Urothelium cell line (cell line): ENCODE data around the gene EMP2.
"Not testable (repeated sequence)": the region's sequence is repeated elsewhere in the genome, so short reads cannot be mapped to it uniquely, and the experiment has no call there.

Experiments
- DNase-seq: peaks from one replicate; pipeline ENCODE4 v3.0.0; 2011; ENCODE audit warnings: low spot score, mixed read lengths
- FAIRE-seq: peaks from 2 replicates; lab custom pipeline; 2011; peaks lifted over from hg19 to GRCh38; lab: Jason Lieb, UNC

Gene EMP2

DNA sequence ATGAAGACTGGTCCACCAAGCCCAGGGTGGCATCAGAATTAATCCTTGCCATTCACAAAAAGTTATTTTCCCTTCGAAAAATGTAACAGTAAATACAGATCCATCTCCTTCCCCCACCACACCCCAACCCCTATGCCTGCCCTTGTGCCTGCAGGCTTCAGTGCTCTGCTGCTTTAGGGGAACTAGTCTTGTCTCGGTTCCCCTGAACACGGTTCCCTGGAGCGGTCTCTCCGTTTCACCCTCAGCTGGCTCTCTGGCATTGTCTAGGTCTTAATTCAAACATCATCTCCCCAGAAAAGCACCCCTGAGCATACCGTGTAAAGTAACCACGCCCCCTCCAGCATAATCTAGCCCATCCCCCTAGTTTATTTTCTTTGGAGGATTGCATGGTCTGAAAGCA lies 25.8 kb downstream of the EMP2 start:
- FAIRE-seq = no peak

DNA sequence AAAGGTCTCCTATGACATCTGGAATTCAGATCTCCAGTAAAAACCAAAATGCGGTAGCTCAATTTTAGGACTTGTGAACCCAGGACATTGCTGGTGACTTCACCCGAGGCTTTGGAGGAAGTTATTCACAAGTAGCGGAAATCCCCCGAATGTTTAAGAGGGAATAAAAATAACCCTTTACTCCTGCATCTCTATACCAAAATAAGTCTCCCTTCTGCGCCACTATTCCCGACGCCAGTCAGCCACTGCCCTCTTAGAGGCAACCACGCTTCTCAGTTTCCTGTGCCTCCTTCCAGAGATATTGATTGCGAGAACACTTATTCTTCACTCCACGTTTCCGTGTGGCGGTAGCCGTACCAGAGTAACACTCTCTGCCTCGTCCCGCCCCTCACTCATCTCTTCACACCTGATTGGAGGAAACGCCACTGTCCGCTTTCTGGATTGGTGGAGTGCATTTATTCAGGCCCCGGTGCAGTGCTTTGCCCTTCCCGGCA lies 27.4 kb downstream of the EMP2 start:
- DNase-seq (no peak), FAIRE-seq (no peak)

More for the DNA sequence above, 25.8 kb downstream of the EMP2 start:
- no peak for DNase-seq

DNA sequence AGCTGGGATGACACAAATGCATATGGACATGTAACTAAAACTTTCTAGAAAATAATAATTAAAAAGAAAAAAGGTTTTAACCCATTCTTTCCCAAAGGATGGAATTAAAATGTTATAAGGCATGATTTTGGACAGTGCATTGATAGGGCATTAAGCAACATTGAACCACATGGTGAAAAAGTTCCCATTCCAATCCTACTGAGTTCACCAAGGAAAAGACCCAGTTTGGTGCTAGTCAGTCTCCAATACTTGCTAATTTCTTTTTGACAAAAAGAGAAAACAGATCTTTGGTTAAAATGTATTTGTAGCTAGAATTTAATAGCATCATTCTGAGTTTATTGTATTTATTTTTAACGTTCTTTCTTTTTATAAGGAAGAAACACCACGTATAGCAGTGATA lies 28.1 kb downstream of the EMP2 start:
- DNase-seq = no peak
- FAIRE-seq = no peak

DNA sequence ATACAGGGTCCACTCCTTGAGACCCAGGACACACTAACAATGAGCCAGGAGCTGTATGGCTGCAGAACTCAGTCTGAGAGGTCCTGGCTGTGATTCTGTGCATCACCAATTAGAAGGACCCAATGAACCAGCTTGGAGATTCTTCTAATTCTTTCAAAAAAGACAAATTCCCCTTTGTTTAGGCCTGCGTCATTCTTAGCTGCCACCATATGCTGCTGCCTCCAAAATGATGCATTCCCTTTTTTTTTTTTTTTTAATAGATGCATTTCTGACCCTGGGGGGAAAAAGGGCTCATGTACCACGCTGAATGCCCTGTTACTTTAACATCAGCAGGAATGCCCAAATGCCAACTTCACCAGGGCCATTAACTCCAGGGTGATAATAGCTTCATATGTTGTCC lies 28.5 kb downstream of the EMP2 start:
- FAIRE-seq (no peak), DNase-seq (no peak)

DNA sequence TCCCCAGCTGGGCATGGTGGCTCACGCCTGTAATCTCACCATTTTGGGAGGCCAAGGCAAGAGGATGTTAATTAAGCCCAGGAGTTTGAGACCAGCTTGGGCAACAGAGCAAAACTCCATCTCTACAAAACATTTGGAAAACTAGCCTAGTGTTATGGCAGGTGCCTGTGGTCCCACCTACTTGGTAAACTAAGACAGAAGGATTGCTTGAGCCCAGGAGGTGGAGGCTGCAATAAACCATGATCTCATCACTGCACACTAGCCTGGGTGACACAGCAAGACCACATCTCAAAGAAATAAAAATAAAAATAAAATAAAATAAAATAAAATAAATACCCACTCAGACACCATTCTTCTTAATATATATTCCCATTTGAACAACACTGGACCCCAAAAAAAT lies 32.0 kb downstream of the EMP2 start:
- DNase-seq = no peak
- no peak for FAIRE-seq

DNA sequence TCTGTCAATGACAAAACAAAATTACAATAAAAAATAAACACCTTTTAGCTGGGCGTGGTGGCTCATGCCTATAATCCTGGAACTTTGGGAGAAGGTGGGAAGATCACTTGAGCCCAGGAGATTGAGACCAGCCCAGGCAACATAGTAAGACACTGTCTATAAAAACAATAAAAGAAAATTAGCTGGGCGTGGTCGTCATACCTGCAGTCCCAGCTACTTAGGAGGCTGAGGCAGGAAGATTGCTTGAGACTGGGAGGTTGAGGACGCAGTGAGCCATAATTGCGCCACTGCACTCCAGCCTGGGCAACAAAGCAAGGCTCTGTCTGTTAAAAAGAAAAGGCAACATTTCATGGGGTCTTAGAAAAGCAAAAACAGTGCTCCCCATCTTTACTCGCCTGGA lies 32.7 kb downstream of the EMP2 start:
- FAIRE-seq (no peak), DNase-seq (no peak)

DNA sequence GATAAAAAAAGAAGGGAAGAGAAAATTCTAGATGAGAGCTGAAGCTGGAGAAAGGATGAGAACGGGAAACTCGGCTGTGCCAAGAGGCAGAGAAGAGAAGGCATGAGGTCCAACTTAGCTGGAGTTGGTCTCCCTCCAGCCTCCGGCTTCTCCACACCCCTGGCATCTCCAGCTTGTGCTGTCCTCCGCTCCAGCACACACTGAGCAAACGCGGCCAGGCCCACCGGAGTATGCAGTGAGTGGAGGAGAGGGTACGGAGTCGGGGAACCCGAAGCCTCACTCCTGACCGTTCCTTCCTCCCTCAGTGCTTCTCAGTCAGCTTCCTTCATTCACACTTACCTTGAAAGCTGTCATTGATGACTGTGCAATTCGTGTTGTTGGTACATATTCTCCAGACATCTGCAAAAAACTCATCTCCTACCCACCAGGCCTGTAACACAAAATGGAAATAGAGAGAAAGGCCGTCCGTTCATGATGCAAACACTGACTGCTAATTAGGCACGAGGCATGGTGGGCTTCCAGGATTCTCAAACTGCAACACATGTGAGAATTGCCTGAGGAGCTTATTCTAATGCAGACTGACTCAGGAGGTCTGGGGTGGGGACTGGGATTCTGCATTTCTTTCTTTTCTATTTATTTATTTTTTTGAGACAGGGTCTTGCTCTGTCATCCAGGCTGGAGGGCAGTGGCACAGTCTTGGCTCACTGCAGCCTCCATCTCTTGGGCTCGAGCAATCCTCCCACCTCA lies 37.0 kb downstream of the EMP2 start:
- FAIRE-seq = no peak
- no peak for DNase-seq

DNA sequence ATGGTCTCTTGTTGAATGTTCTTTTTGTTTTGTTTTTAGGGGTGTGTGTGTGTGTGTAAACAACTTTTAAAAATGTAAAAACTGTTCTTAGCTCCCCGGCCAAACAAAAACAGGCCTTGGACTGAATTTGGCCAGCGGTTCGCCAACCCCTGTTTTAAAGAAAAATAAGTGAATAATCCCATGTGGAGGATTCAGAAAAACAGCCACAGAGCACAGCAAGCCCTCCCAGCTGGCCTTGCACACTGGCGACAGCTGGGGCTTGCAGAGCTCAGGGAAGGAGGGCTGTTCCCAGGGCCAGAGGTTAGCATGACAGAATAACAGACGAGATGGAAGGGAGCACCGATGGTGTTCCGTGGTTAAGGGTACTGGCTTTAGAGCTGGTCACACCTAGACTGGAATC lies 39.0 kb downstream of the EMP2 start:
- DNase-seq = no peak
- FAIRE-seq = no peak

DNA sequence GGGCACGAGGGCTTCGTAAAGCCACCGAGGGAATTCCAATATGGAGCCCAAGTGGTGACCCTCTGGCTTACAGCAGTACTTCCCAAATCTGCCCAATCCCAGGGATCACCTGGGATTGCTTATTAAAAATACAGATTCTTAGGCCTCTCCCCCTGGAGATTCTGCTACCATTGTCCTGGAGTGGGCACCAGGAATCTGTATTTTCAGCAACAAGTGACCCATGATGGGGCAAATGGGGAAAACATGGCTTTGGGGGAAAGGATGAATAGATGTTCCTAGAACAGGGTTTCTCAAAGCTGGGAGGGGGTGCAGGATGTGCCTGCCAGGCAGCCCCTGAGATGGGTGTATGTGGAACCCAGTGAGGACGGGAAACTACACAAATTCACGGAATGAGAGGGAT lies 40.6 kb downstream of the EMP2 start:
- DNase-seq (no peak), FAIRE-seq (no peak)

DNA sequence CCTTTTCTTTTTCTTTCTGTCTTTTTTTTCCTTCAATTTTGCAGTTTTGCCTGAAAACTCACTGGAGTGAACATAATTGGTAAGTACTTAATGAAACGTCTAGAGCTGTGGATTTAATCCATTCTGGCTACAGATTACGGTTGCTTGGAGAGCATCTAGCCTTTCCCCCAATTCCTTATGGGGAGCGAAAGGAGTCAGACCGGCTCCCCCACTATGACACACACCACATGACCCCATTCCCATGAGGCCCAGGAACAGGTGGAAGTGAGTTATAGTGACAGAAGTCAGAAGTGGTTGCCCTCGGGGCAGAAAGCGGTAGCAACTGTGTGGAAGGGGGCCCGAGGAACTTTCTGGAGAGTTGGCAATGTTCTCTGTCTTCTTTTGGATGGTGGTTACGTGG lies 41.2 kb downstream of the EMP2 start:
- FAIRE-seq (no peak), DNase-seq (no peak)

DNA sequence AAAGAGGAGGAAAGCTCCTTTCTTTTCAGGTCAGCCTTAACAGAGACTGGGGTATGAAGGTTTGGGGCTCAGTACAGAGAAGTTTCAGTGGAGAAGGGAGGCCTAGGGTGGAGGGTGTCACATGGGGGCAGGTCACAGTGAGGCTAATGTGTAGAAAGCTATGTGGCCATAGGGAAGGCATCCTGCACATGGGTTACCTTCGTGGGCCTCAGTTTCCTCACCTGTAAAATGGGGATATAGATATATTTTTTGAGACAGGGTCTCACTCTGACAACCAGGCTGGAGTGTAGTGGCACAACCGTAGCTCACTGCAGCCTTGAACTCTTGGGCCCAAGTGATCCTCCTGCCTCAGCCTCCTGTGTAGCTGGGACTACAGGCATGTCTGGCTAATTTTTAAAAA lies 41.8 kb downstream of the EMP2 start:
- FAIRE-seq (no peak), DNase-seq (no peak)

DNA sequence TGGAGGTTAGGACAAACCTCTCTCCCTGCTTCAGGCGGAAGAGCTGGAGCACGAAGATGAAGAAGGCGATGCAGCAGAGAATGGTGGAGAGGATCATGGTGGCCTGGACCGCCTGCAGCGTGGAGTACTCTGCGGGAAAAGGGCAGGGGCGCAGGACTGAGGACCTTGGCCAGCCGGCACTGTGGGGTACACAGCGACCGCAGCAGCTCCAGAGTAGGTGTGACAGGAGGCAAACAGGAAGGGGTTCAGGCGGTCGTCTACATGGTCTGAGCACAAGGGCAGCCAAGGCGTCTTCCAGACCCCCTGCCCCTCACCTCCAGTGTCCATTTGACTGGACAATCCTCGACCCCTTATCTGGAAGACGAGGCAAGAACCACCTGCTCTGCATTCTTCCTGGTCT lies 42.5 kb downstream of the EMP2 start:
- DNase-seq (no peak), FAIRE-seq (no peak)

DNA sequence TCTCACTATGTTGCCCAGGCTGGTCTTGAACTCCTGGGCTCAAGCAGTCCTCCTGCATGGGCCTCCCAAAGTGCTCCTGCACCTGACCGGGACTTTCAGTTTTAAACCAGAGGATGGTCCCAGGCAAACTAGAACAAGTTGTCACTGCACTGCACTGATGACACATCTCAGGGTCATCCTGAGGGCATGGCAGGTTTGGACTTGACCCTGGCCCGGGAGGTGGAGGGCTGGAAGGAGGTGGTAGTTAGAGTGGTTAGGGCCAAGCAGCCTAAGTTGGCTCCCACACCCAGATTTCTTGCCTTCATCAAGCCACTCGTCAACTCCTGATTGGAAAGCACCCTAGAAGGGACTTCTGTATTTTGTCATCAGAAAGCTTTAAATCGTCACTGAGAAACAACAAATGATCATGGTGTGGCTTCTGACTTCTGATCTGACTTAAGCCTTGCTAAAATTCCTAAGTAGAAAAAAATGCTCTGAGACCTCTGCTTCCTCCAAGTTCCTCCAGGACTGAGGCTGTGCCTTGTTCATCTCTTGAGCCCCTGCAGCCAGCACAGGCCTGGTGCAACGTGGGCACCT lies 43.5 kb downstream of the EMP2 start:
- DNase-seq (no peak), FAIRE-seq (no peak)

DNA sequence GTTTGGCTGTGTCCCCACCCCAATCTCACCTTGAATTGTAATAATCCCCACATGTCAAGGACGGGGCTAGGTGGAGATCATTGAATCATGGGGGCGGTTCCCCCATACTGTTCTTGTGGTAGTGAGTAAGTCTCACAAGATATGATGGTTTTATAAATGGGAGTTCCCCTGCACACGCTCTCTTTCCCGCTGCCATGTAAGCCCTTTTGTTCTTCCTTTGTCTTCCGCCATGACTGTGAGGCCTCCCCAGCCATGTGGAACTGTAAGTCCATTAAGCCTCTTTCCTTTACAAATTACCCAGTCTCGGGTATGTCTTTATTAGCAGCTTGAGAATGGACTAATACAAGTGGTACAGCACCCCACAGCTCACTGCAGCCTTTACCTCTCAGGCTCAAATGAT lies 44.1 kb downstream of the EMP2 start:
- not testable (repeated sequence) for FAIRE-seq, DNase-seq

DNA sequence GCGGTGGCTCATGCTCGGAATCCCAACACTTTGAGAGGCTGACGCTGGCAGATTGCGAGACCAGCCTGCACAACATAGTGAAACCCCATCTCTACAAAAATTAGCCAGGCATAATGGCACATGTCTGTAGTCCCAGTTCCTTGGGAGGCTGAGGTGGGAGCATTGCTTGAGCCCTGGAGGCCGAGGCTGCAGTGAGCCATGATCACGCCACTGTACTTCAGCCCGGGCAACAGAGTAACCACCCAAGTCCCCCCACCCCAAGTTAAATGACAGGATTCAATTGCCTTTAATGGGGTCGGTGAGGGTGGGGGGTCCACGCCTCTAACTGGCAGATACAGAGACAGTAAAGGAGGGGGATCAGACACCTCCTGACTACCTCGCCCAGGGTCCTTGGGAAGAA lies 44.9 kb downstream of the EMP2 start:
- no peak for DNase-seq
- FAIRE-seq = no peak

DNA sequence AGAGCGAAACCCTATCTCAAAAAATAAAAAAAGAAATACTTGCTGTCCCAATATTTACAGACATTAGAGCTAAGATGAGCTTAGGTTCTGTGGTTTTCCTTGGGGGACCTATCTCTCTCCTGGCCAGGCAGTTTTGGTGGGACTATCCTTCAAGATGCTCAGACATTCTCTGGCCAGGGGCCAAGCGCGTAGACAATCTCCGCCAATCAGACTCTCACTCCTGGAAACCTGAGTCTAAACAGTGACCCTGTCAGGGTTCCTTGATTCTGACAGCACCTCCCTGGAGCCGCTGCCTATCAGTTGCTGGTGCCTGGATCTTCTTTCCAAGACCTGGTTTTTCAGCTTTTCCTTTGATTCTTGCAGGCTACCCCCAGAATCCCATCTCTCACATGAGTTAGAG lies 45.6 kb downstream of the EMP2 start:
- FAIRE-seq = no peak
- no peak for DNase-seq

DNA sequence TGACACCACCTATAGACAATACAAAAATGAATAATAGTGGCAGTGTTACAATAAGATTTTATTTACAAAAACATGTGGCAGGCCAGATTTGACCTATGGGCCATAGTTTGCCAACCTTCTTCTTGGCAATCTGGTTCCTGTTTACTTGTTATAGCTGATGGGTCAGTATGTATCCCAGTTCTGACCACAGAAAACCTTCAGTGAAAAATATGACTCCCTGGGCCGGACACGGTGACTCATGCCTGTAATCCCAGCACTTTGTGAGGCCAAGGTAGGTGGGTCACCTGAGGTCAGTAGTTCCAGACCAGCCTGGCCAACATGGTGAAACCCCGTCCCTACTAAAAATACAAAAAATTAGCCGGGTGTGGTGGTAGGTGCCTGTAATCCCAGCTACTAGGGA lies 46.8 kb downstream of the EMP2 start:
- DNase-seq, FAIRE-seq: not testable (repeated sequence)

DNA sequence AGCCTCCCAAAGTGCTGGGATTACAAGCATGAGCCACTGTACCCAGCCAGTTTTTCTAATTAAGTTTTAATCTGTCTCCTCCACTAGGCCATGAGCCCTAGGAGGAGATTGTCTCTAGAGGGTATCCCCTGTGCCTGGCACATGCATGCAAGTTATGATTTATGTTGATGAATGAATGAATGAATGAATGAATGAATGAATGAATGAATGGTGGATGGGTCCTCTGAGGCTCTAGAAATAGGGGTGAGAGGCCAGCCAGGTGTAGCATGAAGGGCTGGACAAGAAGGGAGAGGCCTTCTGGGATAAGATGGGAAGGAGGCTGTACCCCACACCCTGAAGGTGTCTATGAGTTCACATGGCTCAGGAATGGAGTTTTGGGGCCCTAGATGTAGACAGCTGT lies 48.8 kb downstream of the EMP2 start:
- DNase-seq = no peak
- no peak for FAIRE-seq

DNA sequence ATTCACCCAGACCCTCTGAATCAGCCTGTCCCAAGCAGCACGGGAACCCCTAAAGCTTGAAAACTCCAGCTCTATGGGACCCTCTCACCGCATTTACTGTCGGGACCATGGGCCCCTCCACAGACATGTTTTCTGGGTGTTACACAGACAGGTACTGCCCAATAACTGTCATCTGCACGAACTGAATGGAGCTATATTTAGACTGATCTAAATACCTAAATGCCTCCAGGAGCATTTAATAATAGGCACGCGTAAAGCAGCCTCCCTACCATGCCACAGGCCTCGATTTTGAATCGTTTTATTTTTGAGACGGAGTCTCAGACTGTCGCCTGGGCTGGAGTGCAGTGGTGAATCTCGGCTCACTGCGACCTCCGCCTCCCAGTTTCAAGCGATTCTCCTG lies 49.7 kb downstream of the EMP2 start:
- FAIRE-seq (no peak), DNase-seq (no peak)

DNA sequence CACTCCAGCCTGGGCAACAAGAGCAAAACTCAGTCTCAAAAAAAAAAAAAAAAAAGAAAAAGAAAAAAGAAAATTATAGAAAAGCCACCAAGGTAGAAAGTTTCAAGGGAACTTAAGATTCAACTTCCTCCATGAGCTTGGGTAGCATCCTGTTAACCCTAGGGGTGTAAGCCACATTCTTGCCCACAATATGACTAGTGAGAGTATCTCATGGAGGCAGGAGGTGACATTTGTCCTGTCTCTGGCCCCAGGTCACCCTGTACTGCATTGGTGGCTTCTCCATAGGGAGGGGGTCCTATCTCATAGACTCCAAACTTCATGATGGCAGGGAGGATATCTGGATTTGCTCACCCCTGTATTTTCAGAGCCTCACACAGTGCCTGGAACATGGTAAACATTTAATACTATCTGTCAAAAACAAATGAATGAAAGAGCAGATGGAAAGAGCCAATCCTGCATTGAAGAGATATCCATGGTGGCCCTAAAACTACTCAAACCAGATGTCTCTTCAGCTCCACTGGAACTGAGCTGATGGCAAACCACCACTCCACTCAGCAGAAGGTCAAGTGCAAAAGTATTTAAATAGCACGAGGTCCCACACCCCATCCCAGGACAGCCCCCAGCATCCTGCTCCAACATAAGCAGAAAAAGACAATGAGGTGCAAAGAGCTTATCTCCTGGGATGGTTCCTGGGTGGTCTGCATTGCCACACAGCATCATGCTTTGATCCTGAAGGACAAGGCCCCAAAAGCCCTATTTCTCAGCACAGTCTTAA lies 50.3 kb downstream of the EMP2 start:
- no peak for DNase-seq
- FAIRE-seq = no peak

DNA sequence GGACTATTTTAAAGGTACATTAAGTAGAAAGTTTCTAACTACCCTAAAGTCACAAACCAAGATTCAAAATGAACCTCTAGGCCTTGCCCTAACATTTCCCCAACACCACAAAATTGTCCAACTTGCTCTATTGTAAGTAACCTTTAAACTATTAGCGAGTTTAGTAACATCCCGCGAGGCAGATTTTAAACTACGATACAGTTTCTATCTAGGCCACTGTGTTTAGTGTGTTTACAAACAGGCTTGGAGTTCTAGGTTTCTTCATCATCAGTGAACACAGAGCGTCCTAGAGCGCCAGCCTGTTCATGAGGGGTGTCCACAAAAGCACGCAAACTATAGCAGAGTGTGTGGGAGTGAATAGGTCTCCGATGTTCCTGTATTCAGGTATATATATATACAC lies 51.8 kb downstream of the EMP2 start:
- FAIRE-seq (no peak), DNase-seq (no peak)

DNA sequence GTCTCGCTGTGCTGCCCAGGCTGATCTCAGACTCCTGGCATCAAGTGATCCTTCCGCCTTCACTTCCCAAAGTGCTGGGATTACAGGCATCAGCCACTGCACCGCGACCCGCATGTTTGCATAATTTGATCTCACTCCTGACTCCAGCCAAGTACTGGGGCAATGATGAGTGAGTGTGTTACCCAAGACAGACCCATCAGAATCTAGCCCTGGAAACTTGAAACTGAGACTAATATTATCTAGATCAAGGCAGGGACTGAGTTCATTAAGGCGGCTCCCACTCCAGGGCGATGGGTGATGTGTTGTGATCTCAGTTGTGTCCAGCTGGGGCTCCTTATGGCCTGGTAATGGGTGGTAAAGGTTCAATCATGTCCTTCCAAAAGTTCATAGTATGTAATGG lies 53.4 kb downstream of the EMP2 start:
- no peak for FAIRE-seq
- DNase-seq = no peak
